NOMO-1 (cell line): ENCODE measurements around the gene SMAD5.

Source experiments
- DNase-seq, 2 experiments: peaks; one replicate each; lab custom pipeline; 2025; ENCODE audit not compliant: unreplicated experiment in 2 of 2; lab: John Stamatoyannopoulos, UW

The SMAD5 gene

GRCh38 chr5:136132557-136133221 is at the start of gene SMAD5:
Gene SMAD5 (plus strand): TSS chr5:136132845. CDS start chr5:136153761, 20,916 bp downstream.
- peak; percentile 81 to 88 for DNase-seq

GRCh38 chr5:136084698-136085097 is 47.9 kb upstream of the SMAD5 start:
- DNase-seq: no peak

GRCh38 chr5:136086783-136087566 is 45.7 kb upstream of the SMAD5 start:
- DNase-seq: no peak

GRCh38 chr5:136087961-136088871 is 44.4 kb upstream of the SMAD5 start:
- no peak for DNase-seq

GRCh38 chr5:136089791-136090190 is 42.9 kb upstream of the SMAD5 start:
- DNase-seq: no peak

GRCh38 chr5:136090319-136090718 is 42.3 kb upstream of the SMAD5 start:
- DNase-seq: no peak

GRCh38 chr5:136094189-136094912 is 38.3 kb upstream of the SMAD5 start:
- no peak for DNase-seq

GRCh38 chr5:136094913-136095641 is 37.6 kb upstream of the SMAD5 start:
- DNase-seq: no peak

- DNase-seq: no peak
Observed at GRCh38 chr5:136098176-136098575, 34.5 kb upstream of the SMAD5 start.

GRCh38 chr5:136099870-136100269 is 32.8 kb upstream of the SMAD5 start:
- no peak for DNase-seq

- DNase-seq: no peak
Observed at GRCh38 chr5:136101884-136102283, 30.8 kb upstream of the SMAD5 start.

GRCh38 chr5:136103118-136103517 is 29.5 kb upstream of the SMAD5 start:
- DNase-seq: no peak

- no peak for DNase-seq
Observed at GRCh38 chr5:136104306-136104965, 28.2 kb upstream of the SMAD5 start.

GRCh38 chr5:136106351-136107031 is 26.2 kb upstream of the SMAD5 start:
- DNase-seq: no peak

GRCh38 chr5:136108180-136108611 is 24.4 kb upstream of the SMAD5 start:
- DNase-seq: no peak

GRCh38 chr5:136108766-136109165 is 23.9 kb upstream of the SMAD5 start:
- DNase-seq: no peak

- no peak for DNase-seq
Observed at GRCh38 chr5:136109453-136110135, 23.1 kb upstream of the SMAD5 start.

- DNase-seq: no peak
Observed at GRCh38 chr5:136113606-136114005, 19.0 kb upstream of the SMAD5 start.
